ENCODE measurements around the gene ALOX15B. TPM values are rescaled to one million over a fixed set of nuclear protein-coding genes. Genes with fewer than 3 reads are reported as not detected.

ALOX15B gene
- total and polyA plus RNA-seq, 4 donors, result 0.16 to 1.0 (median 0.56) TPM

GRCh38 chr17:8031950-8032349 is 6.9 kb upstream of the ALOX15B start:
- no peak overlapping the region for H3K4me3 ChIP-seq (ENCODE audit: low read depth in 1 of 3, low read length in 3 of 3)
- 46% methylated on average over 1 of the region's 1 CpG for WGBS
- no peaks in the 10 kb centered on the region for H3K36me3 ChIP-seq (ENCODE audit: control insufficient read depth in 4 of 4, insufficient read depth in 3 of 4, low read depth in 1 of 4, low read length in 3 of 4)
- DNase-seq (ENCODE audit: low spot score), result no peak
- no peak overlapping the region for H3K27ac ChIP-seq (ENCODE audit: low read depth in 1 of 2, low read length in 2 of 2)
- no peak for TF ChIP-seq RXRA (IDR thresholded peaks at IDR 0.05)
- TF ChIP-seq FOXA2 (IDR thresholded peaks at IDR 0.05), result no peak
- TF ChIP-seq, protein P1, sequence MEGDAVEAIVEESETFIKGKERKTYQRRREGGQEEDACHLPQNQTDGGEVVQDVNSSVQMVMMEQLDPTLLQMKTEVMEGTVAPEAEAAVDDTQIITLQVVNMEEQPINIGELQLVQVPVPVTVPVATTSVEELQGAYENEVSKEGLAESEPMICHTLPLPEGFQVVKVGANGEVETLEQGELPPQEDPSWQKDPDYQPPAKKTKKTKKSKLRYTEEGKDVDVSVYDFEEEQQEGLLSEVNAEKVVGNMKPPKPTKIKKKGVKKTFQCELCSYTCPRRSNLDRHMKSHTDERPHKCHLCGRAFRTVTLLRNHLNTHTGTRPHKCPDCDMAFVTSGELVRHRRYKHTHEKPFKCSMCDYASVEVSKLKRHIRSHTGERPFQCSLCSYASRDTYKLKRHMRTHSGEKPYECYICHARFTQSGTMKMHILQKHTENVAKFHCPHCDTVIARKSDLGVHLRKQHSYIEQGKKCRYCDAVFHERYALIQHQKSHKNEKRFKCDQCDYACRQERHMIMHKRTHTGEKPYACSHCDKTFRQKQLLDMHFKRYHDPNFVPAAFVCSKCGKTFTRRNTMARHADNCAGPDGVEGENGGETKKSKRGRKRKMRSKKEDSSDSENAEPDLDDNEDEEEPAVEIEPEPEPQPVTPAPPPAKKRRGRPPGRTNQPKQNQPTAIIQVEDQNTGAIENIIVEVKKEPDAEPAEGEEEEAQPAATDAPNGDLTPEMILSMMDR (IDR thresholded peaks at IDR 0.05; ENCODE audit: low read depth, low read length, missing input control), result no peak
- no peak for TF ChIP-seq FOXA1 (IDR thresholded peaks at IDR 0.05)
- no peak for TF ChIP-seq HNF4G (IDR thresholded peaks at IDR 0.05)
- no peak for TF ChIP-seq NR2F2 (IDR thresholded peaks at IDR 0.05)
- TF ChIP-seq TAF1 (conservative IDR thresholded peaks at IDR 0.05), result no peak
- TF ChIP-seq, protein P2, sequence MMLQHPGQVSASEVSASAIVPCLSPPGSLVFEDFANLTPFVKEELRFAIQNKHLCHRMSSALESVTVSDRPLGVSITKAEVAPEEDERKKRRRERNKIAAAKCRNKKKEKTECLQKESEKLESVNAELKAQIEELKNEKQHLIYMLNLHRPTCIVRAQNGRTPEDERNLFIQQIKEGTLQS (IDR thresholded peaks at IDR 0.05), result no peak
- TF ChIP-seq, protein P3, sequence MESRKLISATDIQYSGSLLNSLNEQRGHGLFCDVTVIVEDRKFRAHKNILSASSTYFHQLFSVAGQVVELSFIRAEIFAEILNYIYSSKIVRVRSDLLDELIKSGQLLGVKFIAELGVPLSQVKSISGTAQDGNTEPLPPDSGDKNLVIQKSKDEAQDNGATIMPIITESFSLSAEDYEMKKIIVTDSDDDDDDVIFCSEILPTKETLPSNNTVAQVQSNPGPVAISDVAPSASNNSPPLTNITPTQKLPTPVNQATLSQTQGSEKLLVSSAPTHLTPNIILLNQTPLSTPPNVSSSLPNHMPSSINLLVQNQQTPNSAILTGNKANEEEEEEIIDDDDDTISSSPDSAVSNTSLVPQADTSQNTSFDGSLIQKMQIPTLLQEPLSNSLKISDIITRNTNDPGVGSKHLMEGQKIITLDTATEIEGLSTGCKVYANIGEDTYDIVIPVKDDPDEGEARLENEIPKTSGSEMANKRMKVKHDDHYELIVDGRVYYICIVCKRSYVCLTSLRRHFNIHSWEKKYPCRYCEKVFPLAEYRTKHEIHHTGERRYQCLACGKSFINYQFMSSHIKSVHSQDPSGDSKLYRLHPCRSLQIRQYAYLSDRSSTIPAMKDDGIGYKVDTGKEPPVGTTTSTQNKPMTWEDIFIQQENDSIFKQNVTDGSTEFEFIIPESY (IDR thresholded peaks at IDR 0.05), result no peak
- TF ChIP-seq MAX (IDR thresholded peaks at IDR 0.05), result no peak
- no peak for TF ChIP-seq JUND (IDR thresholded peaks at IDR 0.05)
- TF ChIP-seq EGR1 (IDR thresholded peaks at IDR 0.05; ENCODE audit: low read depth in 2 of 2), result no peak
- TF ChIP-seq SP1 (IDR thresholded peaks at IDR 0.05), result no peak
- no peak for TF ChIP-seq GABPA (IDR thresholded peaks at IDR 0.05 in 1 of 2, conservative IDR thresholded peaks at IDR 0.05 in 1 of 2)
- TF ChIP-seq RAD21 (IDR thresholded peaks at IDR 0.05), result no peak
- no peak for TF ChIP-seq YY1 (IDR thresholded peaks at IDR 0.05)
- no peak for TF ChIP-seq HNF4A (conservative IDR thresholded peaks at IDR 0.05)
- TF ChIP-seq, protein P4, sequence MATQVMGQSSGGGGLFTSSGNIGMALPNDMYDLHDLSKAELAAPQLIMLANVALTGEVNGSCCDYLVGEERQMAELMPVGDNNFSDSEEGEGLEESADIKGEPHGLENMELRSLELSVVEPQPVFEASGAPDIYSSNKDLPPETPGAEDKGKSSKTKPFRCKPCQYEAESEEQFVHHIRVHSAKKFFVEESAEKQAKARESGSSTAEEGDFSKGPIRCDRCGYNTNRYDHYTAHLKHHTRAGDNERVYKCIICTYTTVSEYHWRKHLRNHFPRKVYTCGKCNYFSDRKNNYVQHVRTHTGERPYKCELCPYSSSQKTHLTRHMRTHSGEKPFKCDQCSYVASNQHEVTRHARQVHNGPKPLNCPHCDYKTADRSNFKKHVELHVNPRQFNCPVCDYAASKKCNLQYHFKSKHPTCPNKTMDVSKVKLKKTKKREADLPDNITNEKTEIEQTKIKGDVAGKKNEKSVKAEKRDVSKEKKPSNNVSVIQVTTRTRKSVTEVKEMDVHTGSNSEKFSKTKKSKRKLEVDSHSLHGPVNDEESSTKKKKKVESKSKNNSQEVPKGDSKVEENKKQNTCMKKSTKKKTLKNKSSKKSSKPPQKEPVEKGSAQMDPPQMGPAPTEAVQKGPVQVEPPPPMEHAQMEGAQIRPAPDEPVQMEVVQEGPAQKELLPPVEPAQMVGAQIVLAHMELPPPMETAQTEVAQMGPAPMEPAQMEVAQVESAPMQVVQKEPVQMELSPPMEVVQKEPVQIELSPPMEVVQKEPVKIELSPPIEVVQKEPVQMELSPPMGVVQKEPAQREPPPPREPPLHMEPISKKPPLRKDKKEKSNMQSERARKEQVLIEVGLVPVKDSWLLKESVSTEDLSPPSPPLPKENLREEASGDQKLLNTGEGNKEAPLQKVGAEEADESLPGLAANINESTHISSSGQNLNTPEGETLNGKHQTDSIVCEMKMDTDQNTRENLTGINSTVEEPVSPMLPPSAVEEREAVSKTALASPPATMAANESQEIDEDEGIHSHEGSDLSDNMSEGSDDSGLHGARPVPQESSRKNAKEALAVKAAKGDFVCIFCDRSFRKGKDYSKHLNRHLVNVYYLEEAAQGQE (IDR thresholded peaks at IDR 0.05), result no peak
- peaks cover 0 to 9% (median 1%) of the 10 kb centered on the region in 4 donors for H3K4me1 ChIP-seq (ENCODE audit: control insufficient read depth in 4 of 4, insufficient read depth in 4 of 4, low read length in 3 of 4)
- no peaks in the 10 kb centered on the region for H3K9me3 ChIP-seq (ENCODE audit: control insufficient read depth in 4 of 4, low read length in 3 of 4)
- peaks cover 0 to 6% (median 0%) of the 10 kb centered on the region in 4 donors for H3K27me3 ChIP-seq (ENCODE audit: control insufficient read depth in 4 of 4, insufficient read depth in 4 of 4, low read length in 3 of 4)
- no peak overlapping the region for H3K9ac ChIP-seq (ENCODE audit: low read depth in 1 of 2, low read length in 2 of 2)

Measured in liver (tissue), 9 donors.